Activated CD4-positive, alpha-beta T cell treated with anti-CD3 and anti-CD28 coated beads, Interleukin-2, Interleukin-6, amounts not matched to agents 100 ng/mL and 50 ng/mL, durations not matched to agents 16 hours and 8 hours (primary cell): ENCODE measurements around the gene ZNF625.
A peak's percentile ranks its signal among the peaks of the same experiment; 100 is the strongest.
"Not testable (repeated sequence)": the region's sequence is repeated elsewhere in the genome, so short reads cannot be mapped to it uniquely, and the experiment has no call there.

Experiments
- DNase-seq: peaks from one replicate; pipeline ENCODE4 v3.0.0-alpha.2; 2020

The ZNF625 gene

DNA sequence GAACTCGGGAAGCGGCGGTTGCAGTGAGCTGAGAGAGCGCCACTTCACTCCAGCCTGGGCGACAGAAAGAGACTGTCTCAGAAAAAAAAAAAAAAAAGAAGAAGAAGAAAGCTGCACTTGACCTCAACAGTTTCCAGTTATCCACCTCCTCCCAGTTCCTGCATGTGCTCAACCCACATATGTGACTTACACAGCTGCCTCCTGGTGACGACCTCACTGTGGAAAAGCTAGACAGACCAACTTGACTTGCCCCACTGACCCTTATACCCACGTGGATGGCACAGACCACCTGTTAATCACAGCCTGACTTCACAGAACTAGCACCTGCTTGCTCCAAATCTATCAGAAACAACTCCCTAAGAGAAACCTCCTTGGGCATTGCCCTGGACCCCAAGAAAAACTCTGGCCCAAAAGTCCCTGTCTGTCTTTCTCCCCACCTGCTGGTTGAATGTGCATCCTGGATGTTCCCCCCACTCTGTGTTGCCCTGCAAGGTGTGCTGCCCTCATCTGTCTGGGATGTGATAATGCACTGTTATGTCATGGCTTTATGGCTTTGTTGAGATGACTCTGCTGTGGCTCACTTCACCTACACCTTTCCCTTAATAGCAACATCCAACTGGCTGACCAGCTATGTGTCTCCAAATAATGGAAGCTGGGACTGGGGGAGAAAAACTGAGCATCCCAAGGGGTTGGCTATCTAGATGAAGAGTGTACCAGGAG, 19.2 kb downstream of the ZNF625 start:
- DNase-seq = peak; percentile 11

DNA sequence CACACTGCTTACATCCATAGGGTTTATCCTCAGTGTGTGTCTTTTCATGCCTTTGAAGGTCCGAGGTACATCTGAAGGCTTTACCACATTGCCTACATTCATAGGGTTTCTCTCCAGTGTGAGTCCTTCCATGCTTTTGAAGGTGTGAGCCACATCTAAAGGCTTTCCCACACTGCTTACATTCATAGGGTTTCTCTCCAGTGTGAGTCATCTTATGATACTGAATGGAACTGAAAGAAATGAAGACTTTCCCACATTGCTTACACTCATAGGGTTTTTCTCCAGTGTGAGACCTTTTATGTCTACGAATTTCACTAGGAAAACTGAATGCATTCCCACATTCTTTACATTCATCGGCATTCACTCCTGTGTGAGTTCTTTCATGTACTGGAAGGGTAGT, 23.5 kb downstream of the ZNF625 start:
- no peak for DNase-seq

DNA sequence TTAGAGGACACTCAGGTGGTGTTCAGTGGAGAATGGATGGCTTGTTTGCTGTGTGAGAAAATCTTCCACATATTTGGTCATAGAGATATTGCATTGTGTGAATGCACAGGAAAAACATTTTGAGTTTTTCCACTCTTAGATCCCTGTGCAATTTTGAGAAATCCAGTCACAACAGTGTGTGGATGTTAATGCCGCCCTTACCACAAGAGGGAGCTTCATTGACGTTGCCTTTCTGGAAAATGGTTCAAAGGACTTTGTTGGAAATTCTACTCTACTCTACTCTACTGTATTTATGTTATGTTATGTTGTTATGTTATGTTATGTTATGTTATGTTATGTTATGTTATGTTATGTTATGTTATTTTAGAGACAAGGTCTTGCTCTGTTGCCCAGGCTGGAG, 29.8 kb downstream of the ZNF625 start:
- no peak for DNase-seq

DNA sequence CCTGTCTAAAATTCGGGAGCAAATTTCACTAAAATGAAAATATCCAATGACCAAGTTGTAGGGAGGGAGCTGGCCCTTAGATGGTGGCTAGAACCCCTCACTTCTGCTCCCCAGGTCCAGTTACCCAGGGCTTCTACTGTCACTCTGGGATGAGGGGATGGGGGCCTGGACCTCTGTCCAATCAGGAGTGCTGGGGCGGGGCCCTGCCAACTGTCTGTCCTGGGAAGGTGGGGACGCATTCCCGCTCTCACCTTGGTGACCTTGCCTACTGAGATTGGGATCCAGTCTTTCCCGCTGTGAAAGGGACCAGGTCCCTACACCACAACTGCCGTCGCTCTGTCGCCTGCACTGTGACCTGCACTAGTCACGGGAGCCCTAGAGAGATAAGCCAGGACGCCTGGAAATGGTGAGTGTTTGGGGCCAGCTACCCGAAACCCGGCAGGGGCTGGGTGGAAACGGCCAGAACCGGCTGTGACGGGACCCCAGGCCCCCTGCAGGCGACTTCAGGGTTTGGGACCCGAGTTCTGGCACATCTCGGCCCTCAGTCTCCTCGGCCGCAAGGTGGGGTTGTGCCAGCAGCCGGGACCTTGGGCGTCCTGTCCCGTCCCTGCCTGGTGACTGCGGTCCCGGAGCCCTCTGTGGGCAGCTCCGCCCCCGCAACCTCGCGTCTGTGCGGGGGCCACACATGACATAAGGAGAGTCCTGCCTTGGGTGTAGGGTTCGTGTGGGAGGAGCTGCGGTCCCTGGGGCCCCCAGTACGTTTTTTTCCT, 39.1 kb downstream of the ZNF625 start:
- no peak for DNase-seq

- no peak for DNase-seq
Measured at GRCh38 chr19:12113121-12113520, 43.4 kb downstream of the ZNF625 start.

GRCh38 chr19:12112701-12113100, 43.8 kb downstream of the ZNF625 start:
- peak; percentile 34 for DNase-seq

DNA sequence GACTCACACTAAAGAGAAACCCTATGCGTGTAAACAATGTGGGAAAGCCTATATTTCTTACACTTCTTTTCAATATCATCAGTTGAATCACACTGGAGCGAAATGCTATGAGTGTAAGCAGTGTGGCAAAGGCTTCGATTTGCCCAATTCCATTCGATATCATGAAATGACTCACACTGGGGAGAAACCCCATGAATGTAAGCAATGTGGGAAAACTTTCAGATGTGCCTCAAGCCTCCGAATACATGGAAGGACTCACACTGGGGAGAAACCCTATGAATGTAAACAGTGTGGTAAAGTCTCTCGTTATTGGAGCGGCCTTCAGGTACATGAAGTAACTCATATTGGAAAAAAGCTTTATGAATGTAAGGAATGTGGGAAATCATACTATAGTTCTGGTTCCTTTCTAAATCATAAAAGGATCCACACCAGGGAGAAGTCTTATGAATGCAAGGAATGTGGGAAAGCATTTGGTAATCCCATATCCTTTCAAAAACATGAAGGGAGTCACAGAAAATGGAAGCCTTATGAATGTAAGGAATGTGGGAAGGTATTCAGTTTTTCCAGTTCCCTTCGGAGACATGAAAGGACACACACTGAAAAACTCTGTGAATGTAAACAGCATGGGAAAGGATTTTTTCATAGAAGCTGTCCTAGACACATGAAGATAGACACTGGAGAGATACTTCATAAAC, 44.4 kb downstream of the ZNF625 start:
- DNase-seq = no peak

GRCh38 chr19:12111176-12111575, 45.4 kb downstream of the ZNF625 start:
- no peak for DNase-seq

DNA sequence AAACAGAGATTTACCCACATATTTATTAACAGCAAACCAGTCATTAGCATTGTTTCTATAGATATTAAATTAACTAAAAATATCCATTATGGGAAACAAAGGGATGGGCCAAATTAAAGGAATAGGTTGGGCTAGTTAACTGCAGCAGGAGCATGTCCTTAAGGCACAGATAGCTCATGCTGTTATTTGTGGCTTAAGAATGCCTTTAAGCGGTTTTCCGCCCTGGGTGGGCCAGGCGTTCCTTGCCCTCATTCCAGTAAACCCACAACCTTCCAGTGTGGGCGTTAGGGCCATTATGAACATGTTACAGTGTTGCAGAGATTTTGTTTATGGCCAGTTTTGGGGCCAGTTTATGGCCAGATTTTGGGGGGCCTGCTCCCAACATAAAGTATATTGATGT, 52.6 kb downstream of the ZNF625 start:
- not testable (repeated sequence) for DNase-seq

GRCh38 chr19:12098040-12098439, 58.5 kb downstream of the ZNF625 start:
- DNase-seq = no peak

DNA sequence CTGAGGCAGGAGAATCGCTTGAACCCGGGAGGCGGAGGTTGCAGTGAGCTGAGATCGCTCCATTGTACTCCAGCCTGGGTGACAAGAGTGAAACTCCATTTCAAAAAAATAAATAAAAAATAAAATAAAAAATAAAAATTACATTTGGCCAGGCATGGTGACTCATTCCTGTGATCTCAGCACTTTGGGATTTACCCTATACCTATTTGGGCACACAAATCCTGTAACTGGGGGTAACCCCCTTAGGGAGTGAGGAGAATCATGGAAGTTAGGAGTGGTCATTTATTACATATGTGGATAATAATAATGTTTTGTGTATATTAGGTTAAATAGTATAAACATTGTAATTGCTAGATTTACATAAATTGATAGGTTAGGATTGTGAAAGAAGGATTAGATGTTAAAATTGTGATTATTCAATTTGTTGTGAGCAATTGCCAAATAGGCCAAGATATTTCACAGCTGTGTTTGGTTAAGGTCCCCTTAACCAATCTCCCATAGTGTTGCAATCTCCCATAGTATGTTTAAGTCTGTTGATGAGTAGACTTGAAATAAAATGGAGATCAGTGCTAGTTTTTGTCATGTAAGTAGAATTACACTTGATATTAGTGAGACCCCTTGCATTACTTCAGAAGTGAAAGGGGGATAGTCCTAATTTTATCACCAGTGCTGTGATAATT, 61.3 kb downstream of the ZNF625 start:
- DNase-seq = no peak
